HepG2 (cell line): ENCODE data around the gene EGFR. TPM values are rescaled to one million over a fixed set of nuclear protein-coding genes. Genes with fewer than 3 reads are reported as not detected.

Experiments used
- GFI1 ChIP-seq: sonication (generic); formaldehyde crosslinking; IDR thresholded peaks from 2 replicates; pipeline ENCODE4 v1.5.0; 2020; ENCODE audit warnings: missing genetic modification reagents, mild to moderate bottlenecking, borderline replicate concordance
- NFRKB ChIP-seq: fragments of 450-650 bp; IDR thresholded peaks from 2 replicates; pipeline ENCODE4 v1.6.1; 2017
- NONO ChIP-seq, 2 experiments: fragments of 450-650 bp in 1 of 2; sonication (generic) in 1 of 2; formaldehyde crosslinking in 1 of 2; IDR thresholded peaks in 1 of 2; conservative IDR thresholded peaks in 1 of 2; 2 replicates each; pipeline versions ENCODE4 v1.6.1 to v1.8.0; 2017 to 2022; ENCODE audit warnings: mild to moderate bottlenecking in 1 of 2, missing genetic modification reagents in 1 of 2, moderate library complexity in 1 of 2
- STAG1 ChIP-seq: sonication (generic); formaldehyde crosslinking; IDR thresholded peaks from 2 replicates; pipeline ENCODE4 v1.4.0; 2020; ENCODE audit warnings: missing genetic modification reagents
- ZNF17 ChIP-seq: sonication (generic); formaldehyde crosslinking; IDR thresholded peaks from 2 replicates; pipeline ENCODE4 v1.5.0; 2020; ENCODE audit warnings: mild to moderate bottlenecking, missing genetic modification reagents
- ZNF34 ChIP-seq: sonication (generic); formaldehyde crosslinking; IDR thresholded peaks from 2 replicates; pipeline ENCODE4 v1.4.0; 2020; ENCODE audit warnings: mild to moderate bottlenecking, missing genetic modification reagents, borderline replicate concordance
- ZNF501 ChIP-seq: sonication (generic); formaldehyde crosslinking; IDR thresholded peaks from 2 replicates; pipeline ENCODE4 v1.5.1; 2020; ENCODE audit warnings: mild to moderate bottlenecking, moderate library complexity, missing genetic modification reagents
- ZNF776 ChIP-seq: sonication (generic); formaldehyde crosslinking; IDR thresholded peaks from 2 replicates; pipeline ENCODE4 v1.4.0; 2020; ENCODE audit warnings: mild to moderate bottlenecking, missing genetic modification reagents
- polyA plus RNA-seq, 8 experiments: library from polyadenylated mRNA; depleted of rRNA in 3 of 8; stranded (reverse) in 7 of 8; unstranded in 1 of 8; fragments of >200 nt; fragmentation: Illumina TruSeq in 4 of 8; extraction: Trizol in 4 of 8; gene quantifications; 2 replicates each; pipeline versions ENCODE4 v1.2.1 to v1.2.3, GENCODE V29; 2011 to 2016; ENCODE audit warnings: low read depth in 4 of 8, missing spikeins in 1 of 8, mixed read lengths in 1 of 8; ENCODE audit not compliant: insufficient read depth in 1 of 8
- total RNA-seq, 5 experiments: library from RNA; depleted of rRNA; stranded (reverse); fragments of >200 nt; fragmentation: Illumina TruSeq; extraction: Trizol; gene quantifications; 2 replicates each; pipeline ENCODE4 v1.2.3, GENCODE V29; 2016; ENCODE audit warnings: low read depth in 1 of 5
- TF ChIP-seq, protein P1 (sequence below): sonication (generic); formaldehyde crosslinking; IDR thresholded peaks from 2 replicates; pipeline ENCODE4 v1.9.0; 2022; ENCODE audit warnings: missing genetic modification reagents, mild to moderate bottlenecking, borderline replicate concordance
- TF ChIP-seq, protein P2 (sequence below): sonication (generic); formaldehyde crosslinking; IDR thresholded peaks from 2 replicates; pipeline ENCODE4; 2020; ENCODE audit warnings: missing genetic modification reagents, mild to moderate bottlenecking, borderline replicate concordance
- TF ChIP-seq, protein P3 (sequence below): sonication (generic); formaldehyde crosslinking; IDR thresholded peaks from 2 replicates; pipeline ENCODE4 v1.4.0; 2020; ENCODE audit warnings: mild to moderate bottlenecking, missing genetic modification reagents
- TF ChIP-seq, protein P4 (sequence below): sonication (generic); formaldehyde crosslinking; IDR thresholded peaks from 2 replicates; pipeline ENCODE4 v1.4.0; 2020; ENCODE audit warnings: missing genetic modification reagents
- TF ChIP-seq, protein P5 (sequence below): sonication (generic); formaldehyde crosslinking; IDR thresholded peaks from 2 replicates; pipeline ENCODE4 v1.8.1; 2023; ENCODE audit warnings: mild to moderate bottlenecking, inconsistent platforms, moderate library complexity, missing genetic modification reagents, borderline replicate concordance

EGFR gene
- total and polyA plus RNA-seq, 2 of the 13 experiments (the other 11 are each of a cell fraction or from before 2014, with no cell fraction given) = 7.0 to 10.0 TPM

DNA sequence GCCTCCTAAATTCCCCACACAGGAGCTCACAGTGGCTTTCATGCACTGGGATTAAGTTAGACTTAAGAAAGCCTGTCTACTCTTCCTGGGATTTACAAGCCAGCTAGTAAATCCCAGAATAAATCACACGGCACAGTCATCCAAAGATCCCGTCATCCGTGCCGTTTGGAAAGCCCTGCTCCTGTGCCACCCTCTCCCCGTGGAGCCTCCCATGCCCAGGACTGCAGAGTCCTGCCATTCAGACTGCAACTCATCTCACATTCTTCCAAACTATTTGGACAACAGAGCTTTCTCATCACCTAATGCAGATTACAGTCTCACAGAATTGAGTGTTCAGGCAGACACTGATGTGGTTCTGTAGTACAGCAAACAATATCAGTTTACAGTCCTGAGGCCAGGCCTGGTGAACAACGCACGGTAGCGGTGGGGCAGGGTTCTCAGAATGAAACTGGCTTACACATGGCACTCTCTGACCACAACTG, 166.5 kb downstream of the EGFR start (continued):
- peak; percentile 56; the same call in 1 of the 2 replicates for TF ChIP-seq GFI1 (CRISPR knock-in tag)
- TF ChIP-seq ZNF17 (CRISPR knock-in tag) = no peak
- TF ChIP-seq, protein P1, sequence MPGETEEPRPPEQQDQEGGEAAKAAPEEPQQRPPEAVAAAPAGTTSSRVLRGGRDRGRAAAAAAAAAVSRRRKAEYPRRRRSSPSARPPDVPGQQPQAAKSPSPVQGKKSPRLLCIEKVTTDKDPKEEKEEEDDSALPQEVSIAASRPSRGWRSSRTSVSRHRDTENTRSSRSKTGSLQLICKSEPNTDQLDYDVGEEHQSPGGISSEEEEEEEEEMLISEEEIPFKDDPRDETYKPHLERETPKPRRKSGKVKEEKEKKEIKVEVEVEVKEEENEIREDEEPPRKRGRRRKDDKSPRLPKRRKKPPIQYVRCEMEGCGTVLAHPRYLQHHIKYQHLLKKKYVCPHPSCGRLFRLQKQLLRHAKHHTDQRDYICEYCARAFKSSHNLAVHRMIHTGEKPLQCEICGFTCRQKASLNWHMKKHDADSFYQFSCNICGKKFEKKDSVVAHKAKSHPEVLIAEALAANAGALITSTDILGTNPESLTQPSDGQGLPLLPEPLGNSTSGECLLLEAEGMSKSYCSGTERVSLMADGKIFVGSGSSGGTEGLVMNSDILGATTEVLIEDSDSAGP (CRISPR knock-in tag) = no peak
- TF ChIP-seq, protein P2, sequence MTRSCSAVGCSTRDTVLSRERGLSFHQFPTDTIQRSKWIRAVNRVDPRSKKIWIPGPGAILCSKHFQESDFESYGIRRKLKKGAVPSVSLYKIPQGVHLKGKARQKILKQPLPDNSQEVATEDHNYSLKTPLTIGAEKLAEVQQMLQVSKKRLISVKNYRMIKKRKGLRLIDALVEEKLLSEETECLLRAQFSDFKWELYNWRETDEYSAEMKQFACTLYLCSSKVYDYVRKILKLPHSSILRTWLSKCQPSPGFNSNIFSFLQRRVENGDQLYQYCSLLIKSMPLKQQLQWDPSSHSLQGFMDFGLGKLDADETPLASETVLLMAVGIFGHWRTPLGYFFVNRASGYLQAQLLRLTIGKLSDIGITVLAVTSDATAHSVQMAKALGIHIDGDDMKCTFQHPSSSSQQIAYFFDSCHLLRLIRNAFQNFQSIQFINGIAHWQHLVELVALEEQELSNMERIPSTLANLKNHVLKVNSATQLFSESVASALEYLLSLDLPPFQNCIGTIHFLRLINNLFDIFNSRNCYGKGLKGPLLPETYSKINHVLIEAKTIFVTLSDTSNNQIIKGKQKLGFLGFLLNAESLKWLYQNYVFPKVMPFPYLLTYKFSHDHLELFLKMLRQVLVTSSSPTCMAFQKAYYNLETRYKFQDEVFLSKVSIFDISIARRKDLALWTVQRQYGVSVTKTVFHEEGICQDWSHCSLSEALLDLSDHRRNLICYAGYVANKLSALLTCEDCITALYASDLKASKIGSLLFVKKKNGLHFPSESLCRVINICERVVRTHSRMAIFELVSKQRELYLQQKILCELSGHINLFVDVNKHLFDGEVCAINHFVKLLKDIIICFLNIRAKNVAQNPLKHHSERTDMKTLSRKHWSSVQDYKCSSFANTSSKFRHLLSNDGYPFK (CRISPR knock-in tag) = no peak
- TF ChIP-seq NONO (IDR thresholded peaks at IDR 0.05) = no peak
- TF ChIP-seq NONO (CRISPR knock-in tag; conservative IDR thresholded peaks at IDR 0.05) = no peak
- no peak for TF ChIP-seq ZNF776 (CRISPR knock-in tag)
- no peak for TF ChIP-seq ZNF34 (CRISPR knock-in tag)
- 0 out of 2 replicates have a peak, but pooled peaks have one; percentile 7 for TF ChIP-seq ZNF501 (CRISPR knock-in tag)
- TF ChIP-seq STAG1 (CRISPR knock-in tag) = no peak
- TF ChIP-seq, protein P3, sequence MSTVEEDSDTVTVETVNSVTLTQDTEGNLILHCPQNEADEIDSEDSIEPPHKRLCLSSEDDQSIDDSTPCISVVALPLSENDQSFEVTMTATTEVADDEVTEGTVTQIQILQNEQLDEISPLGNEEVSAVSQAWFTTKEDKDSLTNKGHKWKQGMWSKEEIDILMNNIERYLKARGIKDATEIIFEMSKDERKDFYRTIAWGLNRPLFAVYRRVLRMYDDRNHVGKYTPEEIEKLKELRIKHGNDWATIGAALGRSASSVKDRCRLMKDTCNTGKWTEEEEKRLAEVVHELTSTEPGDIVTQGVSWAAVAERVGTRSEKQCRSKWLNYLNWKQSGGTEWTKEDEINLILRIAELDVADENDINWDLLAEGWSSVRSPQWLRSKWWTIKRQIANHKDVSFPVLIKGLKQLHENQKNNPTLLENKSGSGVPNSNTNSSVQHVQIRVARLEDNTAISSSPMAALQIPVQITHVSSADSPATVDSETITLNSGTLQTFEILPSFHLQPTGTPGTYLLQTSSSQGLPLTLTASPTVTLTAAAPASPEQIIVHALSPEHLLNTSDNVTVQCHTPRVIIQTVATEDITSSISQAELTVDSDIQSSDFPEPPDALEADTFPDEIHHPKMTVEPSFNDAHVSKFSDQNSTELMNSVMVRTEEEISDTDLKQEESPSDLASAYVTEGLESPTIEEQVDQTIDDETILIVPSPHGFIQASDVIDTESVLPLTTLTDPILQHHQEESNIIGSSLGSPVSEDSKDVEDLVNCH (CRISPR knock-in tag) = no peak
- no peak for TF ChIP-seq NFRKB
- TF ChIP-seq, protein P4, sequence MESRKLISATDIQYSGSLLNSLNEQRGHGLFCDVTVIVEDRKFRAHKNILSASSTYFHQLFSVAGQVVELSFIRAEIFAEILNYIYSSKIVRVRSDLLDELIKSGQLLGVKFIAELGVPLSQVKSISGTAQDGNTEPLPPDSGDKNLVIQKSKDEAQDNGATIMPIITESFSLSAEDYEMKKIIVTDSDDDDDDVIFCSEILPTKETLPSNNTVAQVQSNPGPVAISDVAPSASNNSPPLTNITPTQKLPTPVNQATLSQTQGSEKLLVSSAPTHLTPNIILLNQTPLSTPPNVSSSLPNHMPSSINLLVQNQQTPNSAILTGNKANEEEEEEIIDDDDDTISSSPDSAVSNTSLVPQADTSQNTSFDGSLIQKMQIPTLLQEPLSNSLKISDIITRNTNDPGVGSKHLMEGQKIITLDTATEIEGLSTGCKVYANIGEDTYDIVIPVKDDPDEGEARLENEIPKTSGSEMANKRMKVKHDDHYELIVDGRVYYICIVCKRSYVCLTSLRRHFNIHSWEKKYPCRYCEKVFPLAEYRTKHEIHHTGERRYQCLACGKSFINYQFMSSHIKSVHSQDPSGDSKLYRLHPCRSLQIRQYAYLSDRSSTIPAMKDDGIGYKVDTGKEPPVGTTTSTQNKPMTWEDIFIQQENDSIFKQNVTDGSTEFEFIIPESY (CRISPR knock-in tag) = peak; percentile 75
- TF ChIP-seq, protein P5, sequence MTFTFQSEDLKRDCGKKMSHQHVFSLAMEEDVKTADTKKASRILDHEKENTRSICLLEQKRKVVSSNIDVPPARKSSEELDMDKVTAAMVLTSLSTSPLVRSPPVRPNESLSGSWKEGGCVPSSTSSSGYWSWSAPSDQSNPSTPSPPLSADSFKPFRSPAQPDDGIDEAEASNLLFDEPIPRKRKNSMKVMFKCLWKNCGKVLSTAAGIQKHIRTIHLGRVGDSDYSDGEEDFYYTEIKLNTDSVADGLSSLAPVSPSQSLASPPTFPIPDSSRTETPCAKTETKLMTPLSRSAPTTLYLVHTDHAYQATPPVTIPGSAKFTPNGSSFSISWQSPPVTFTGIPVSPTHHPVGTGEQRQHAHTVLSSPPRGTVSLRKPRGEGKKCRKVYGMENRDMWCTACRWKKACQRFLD = no peak
